PC-9 (cell line): Measurements from ENCODE around the gene SLC2A9. TPM values are rescaled to one million over a fixed set of nuclear protein-coding genes. Genes with fewer than 3 reads are reported as not detected.
A peak's percentile ranks its signal among the peaks of the same experiment; 100 is the strongest.

Experiments
- BruUV-seq: library from RNA; stranded (reverse); fragments of 400-500 nt; replicated peaks from 2 replicates; lab custom pipeline; 2021; lab: Mats Ljungman, UMichigan
- CTCF ChIA-PET: fragments of 300-600 bp; sonication (Branson Sonifier 250); formaldehyde crosslinking; loops from one replicate; lab custom pipeline; 2022; ENCODE audit warnings: antibody characterized with exemption; lab: Charles Lee
- POLR2A ChIA-PET: fragments of 300-600 bp; sonication (Branson Sonifier 250); formaldehyde crosslinking; loops from one replicate; lab custom pipeline; 2022; ENCODE audit warnings: antibody characterized with exemption; ENCODE audit not compliant: unreplicated experiment; lab: Charles Lee
- DNase-seq, 2 experiments: peaks; one replicate each; pipeline versions ENCODE4 v3.0.0 to v3.0.0-alpha.2; 2015 to 2022; ENCODE audit warnings: mixed read lengths in 1 of 2
- H2AFZ ChIP-seq: fragments of 200-600 bp; sonication (generic); 2 replicates; pipeline ENCODE4 v1.8.1; 2017; ENCODE audit warnings: antibody characterized with exemption
- H3F3A ChIP-seq: fragments of 200-600 bp; sonication (generic); 2 replicates; pipeline ENCODE4 v1.8.1; 2017; ENCODE audit warnings: antibody characterized with exemption, mild to moderate bottlenecking, low read depth; ENCODE audit not compliant: insufficient read depth
- H3K27ac ChIP-seq: fragments of 200-600 bp; sonication (generic); 2 replicates; pipeline ENCODE4 v1.6.1; 2016; ENCODE audit warnings: mixed run types
- H3K27me3 ChIP-seq: fragments of 200-600 bp; sonication (generic); 2 replicates; pipeline ENCODE4 v1.6.1; 2016; ENCODE audit warnings: low read depth, mixed run types; ENCODE audit not compliant: insufficient read depth
- H3K36me3 ChIP-seq: fragments of 200-600 bp; sonication (generic); 2 replicates; pipeline ENCODE4 v1.6.1; 2016; ENCODE audit warnings: low read depth, mixed run types
- H3K4me1 ChIP-seq: fragments of 200-600 bp; sonication (generic); replicated peaks from 2 replicates; pipeline ENCODE4 v1.6.1; 2016; ENCODE audit warnings: mixed run types; ENCODE audit not compliant: insufficient read depth
- H3K4me2 ChIP-seq: fragments of 200-600 bp; sonication (generic); 2 replicates; pipeline ENCODE4 v1.6.1; 2017; ENCODE audit warnings: mixed run types
- H3K4me3 ChIP-seq: fragments of 200-600 bp; sonication (generic); 2 replicates; pipeline ENCODE4 v1.6.1; 2016; ENCODE audit warnings: mixed run types
- H3K79me2 ChIP-seq: fragments of 200-600 bp; sonication (generic); 2 replicates; pipeline ENCODE4 v1.6.1; 2017; ENCODE audit warnings: low read depth, mixed run types
- H3K9me2 ChIP-seq: fragments of 200-600 bp; sonication (generic); 2 replicates; pipeline ENCODE4 v1.8.1; 2017; ENCODE audit warnings: mild to moderate bottlenecking; ENCODE audit not compliant: insufficient read depth
- H3K9me3 ChIP-seq: fragments of 200-600 bp; sonication (generic); 2 replicates; pipeline ENCODE4 v1.8.1; 2016; ENCODE audit warnings: low read depth; ENCODE audit not compliant: insufficient read depth
- H4K20me1 ChIP-seq: fragments of 200-600 bp; sonication (generic); 2 replicates; pipeline ENCODE4 v1.8.1; 2017; ENCODE audit not compliant: insufficient read depth
- EZH2 ChIP-seq: fragments of 200-600 bp; sonication (generic); IDR thresholded peaks from 2 replicates; pipeline ENCODE4 v1.8.0; 2017; ENCODE audit warnings: antibody characterized with exemption, low read depth
- intact Hi-C: fragments of 100-400 bp; cut with micrococcal nuclease; formaldehyde crosslinking; loops from one replicate; pipeline ENCODE4 v1.10.0; 2022; ENCODE audit not compliant: unreplicated experiment
- total RNA-seq: library from RNA; stranded (reverse); gene quantifications from 2 replicates; pipeline ENCODE4 v1.2.3, GENCODE V29; 2021
- TF ChIP-seq, protein P1 (sequence below): fragments of 200-600 bp; sonication (generic); conservative IDR thresholded peaks from 2 replicates; pipeline ENCODE4 v1.6.1; 2017; ENCODE audit warnings: mixed run types, antibody characterized with exemption, mild to moderate bottlenecking, moderate library complexity

Gene SLC2A9
- total RNA-seq, 1 experiment from 2014 or later: 0.28 TPM

DNA sequence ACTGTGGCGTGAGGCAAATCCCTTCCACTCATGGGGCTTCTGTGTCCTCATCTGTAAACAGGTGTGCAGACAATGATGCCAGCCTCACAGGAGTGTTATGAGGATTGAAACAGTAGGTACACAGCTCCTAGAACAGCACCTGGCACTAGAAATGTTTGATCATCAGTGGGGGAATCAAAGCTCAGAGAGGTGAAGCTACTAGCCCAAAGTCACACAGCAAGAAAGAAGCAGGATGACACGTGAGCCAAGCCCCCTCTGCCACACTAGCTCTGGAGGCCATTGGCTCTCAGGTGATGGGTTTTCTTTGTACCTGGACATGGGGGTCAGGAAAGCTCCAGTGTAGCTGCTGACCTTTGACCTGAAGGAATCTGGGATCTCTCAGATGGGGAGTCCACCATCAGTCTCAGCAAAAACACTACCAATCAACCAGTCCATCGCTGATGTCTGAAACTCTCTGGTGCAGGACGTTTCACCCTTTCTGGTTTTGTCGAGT lies 13.4 kb upstream of the SLC2A9 start:
- H3K79me2 ChIP-seq: no peaks in the 10 kb centered on the region
- H3K9me3 ChIP-seq: no peaks in the 10 kb centered on the region
- peaks cover 17% of the 10 kb centered on the region; the same call in 1 of the 2 replicates for H3F3A ChIP-seq
- no peak overlapping the region for H3K4me3 ChIP-seq
- no peaks in the 10 kb centered on the region for H3K27me3 ChIP-seq
- DNase-seq: no peak
- no peak overlapping the region for H3K4me2 ChIP-seq
- POLR2A ChIA-PET: no interaction called here
- CTCF ChIA-PET: no interaction called here
- intact Hi-C loops: no loop called here
- TF ChIP-seq, protein P1, sequence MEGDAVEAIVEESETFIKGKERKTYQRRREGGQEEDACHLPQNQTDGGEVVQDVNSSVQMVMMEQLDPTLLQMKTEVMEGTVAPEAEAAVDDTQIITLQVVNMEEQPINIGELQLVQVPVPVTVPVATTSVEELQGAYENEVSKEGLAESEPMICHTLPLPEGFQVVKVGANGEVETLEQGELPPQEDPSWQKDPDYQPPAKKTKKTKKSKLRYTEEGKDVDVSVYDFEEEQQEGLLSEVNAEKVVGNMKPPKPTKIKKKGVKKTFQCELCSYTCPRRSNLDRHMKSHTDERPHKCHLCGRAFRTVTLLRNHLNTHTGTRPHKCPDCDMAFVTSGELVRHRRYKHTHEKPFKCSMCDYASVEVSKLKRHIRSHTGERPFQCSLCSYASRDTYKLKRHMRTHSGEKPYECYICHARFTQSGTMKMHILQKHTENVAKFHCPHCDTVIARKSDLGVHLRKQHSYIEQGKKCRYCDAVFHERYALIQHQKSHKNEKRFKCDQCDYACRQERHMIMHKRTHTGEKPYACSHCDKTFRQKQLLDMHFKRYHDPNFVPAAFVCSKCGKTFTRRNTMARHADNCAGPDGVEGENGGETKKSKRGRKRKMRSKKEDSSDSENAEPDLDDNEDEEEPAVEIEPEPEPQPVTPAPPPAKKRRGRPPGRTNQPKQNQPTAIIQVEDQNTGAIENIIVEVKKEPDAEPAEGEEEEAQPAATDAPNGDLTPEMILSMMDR: no peak
- TF ChIP-seq EZH2: no peak
- H3K9me2 ChIP-seq: no peaks in the 10 kb centered on the region
- H3K4me1 ChIP-seq: peaks cover 27% of the 10 kb centered on the region
- H3K36me3 ChIP-seq: no peaks in the 10 kb centered on the region
- H4K20me1 ChIP-seq: no peaks in the 10 kb centered on the region
- H3K27ac ChIP-seq: no peak overlapping the region
- no peak overlapping the region for H2AFZ ChIP-seq
- no TSS peak for BruUV-seq

DNA sequence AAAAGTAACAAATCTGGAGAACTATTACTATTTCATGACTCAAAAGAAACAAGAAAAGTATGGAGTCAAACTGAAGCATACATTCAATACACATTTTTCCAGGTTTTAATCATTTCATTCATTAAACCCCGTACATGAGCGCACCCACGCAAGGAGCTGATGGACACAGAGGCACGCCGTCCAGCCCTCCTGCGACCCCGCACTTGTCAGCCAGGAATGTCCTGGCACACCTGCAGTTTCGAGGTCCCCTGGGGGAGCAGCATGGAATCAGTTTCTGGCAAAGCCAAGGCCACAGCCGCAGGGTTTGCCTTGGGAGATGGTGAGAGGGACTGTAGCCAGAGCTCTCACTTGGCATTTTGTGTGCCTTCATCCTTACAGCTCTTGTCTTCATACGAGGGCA lies 12.8 kb upstream of the SLC2A9 start:
- CTCF ChIA-PET: no interaction called here

DNA sequence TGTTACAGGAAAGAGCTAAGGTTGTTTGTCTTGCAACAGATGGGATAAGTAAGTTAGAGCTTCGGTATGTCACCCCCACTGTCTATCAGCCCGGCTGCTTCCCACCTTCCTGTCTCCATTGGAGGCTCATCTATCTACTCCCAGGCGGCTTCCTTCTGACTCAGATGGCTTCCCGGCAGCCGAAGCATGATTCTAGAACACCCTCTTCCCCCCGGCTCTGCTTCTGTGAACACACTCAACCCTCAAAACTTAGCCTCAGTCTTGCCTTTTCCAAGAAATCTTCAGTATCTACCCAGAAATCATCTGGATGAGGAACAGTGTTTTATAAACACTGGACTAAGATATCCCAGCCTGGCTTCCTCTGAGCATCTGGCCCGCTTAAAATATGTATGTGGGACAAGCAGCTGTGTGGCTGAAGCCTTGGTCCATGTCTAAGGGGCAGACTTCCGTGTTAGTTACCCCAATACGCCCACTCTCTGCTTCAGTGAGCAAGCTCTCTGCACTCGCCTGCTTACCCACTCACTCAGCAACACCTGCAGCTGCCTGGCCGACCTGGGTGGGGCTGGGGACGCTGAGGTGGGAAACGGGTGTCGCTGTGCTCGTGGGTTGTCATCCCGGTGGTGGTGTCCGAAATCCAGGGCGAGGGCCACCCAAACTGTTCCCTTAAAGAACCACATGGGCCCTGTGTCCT lies 12.0 kb upstream of the SLC2A9 start:
- intact Hi-C loops: loop anchor here (2.0 kb wide), 1 partner anchor 83 kb away; the partner anchor contains the start of gene WDR1
- H3K4me1 ChIP-seq: peaks cover 36% of the 10 kb centered on the region
- no peak overlapping the region; the same call in 1 of the 2 replicates for H3K4me3 ChIP-seq
- ChIA-PET POLR2A (interaction anchor here (1.1 kb wide), 1 partner anchor 83 kb away, joined by 4 read pairs; the partner anchor contains the start of gene WDR1), CTCF (no interaction called here)
- H4K20me1 ChIP-seq: no peaks in the 10 kb centered on the region
- TF ChIP-seq EZH2: no peak
- TF ChIP-seq, protein P1: no peak
- H3K27me3 ChIP-seq: no peaks in the 10 kb centered on the region
- H2AFZ ChIP-seq: peak overlapping the region; percentile 40; the same call in 1 of the 2 replicates
- peak overlapping the region; percentile 84 for H3K4me2 ChIP-seq
- BruUV-seq: no TSS peak
- H3K27ac ChIP-seq: peak overlapping the region; percentile 85
- no peaks in the 10 kb centered on the region for H3K79me2 ChIP-seq
- H3K9me2 ChIP-seq: no peaks in the 10 kb centered on the region
- H3K9me3 ChIP-seq: no peaks in the 10 kb centered on the region
- peak; percentile 16 to 63 for DNase-seq
- H3K36me3 ChIP-seq: no peaks in the 10 kb centered on the region
- peaks cover 24% of the 10 kb centered on the region; the same call in 1 of the 2 replicates for H3F3A ChIP-seq

More for the DNA sequence above, 12.8 kb upstream of the SLC2A9 start:
- Histone ChIP-seq H3K4me1 (peaks cover 28% of the 10 kb centered on the region), H2AFZ (no peak overlapping the region), H3K4me3 (no peak overlapping the region), H3F3A (peaks cover 18% of the 10 kb centered on the region; the same call in 1 of the 2 replicates), H3K27me3 (no peaks in the 10 kb centered on the region), H4K20me1 (no peaks in the 10 kb centered on the region), H3K4me2 (peak overlapping the region; percentile 84; the same call in 1 of the 2 replicates), H3K9me3 (no peaks in the 10 kb centered on the region), H3K27ac (peak overlapping the region; percentile 85; the same call in 1 of the 2 replicates), H3K36me3 (no peaks in the 10 kb centered on the region), H3K79me2 (no peaks in the 10 kb centered on the region), H3K9me2 (no peaks in the 10 kb centered on the region)
- intact Hi-C loops: no loop called here
- no TSS peak for BruUV-seq
- TF ChIP-seq, protein P1: no peak
- TF ChIP-seq EZH2: no peak
- DNase-seq: no peak
- POLR2A ChIA-PET: no interaction called here
